ENCODE results near the gene NOL4L.

Gene NOL4L

GRCh38 chr20:32535953-32536823 is 48.9 kb downstream of the NOL4L start:
- H3K4me2 ChIP-seq (ENCODE audit: low read length): peak overlapping the region; percentile 62
- no peaks in the 10 kb centered on the region for H4K20me1 ChIP-seq (ENCODE audit: insufficient read depth, low read length)
- peak overlapping the region; percentile 82 for H3K27ac ChIP-seq (ENCODE audit: low read depth, low read length, poor library complexity, severe bottlenecking)
- no peaks in the 10 kb centered on the region for H3F3A ChIP-seq (ENCODE audit: insufficient read depth, low read length)
- peak overlapping the region; percentile 55 for H3K4me3 ChIP-seq (ENCODE audit: low read depth, low read length, poor library complexity, severe bottlenecking)
- H3K9me2 ChIP-seq (ENCODE audit: low read depth, low read length): no peaks in the 10 kb centered on the region
- H3K79me2 ChIP-seq (ENCODE audit: insufficient read depth, low read length): no peaks in the 10 kb centered on the region
- H3K27me3 ChIP-seq (ENCODE audit: insufficient read depth, low read length): no peaks in the 10 kb centered on the region
- H3K36me3 ChIP-seq (ENCODE audit: insufficient read depth, low read length): no peaks in the 10 kb centered on the region
- peak overlapping the region; percentile 42 for H3K9ac ChIP-seq (ENCODE audit: low read length)
- H2AFZ ChIP-seq (ENCODE audit: low read length): no peak overlapping the region
- peaks cover 53% of the 10 kb centered on the region for H3K4me1 ChIP-seq (ENCODE audit: insufficient read depth, low read length, severe bottlenecking)
- no peaks in the 10 kb centered on the region for H3K9me3 ChIP-seq (ENCODE audit: low read length)
- TF ChIP-seq EZH2 (IDR thresholded peaks at IDR 0.05; ENCODE audit: borderline replicate concordance, low read length) (no peak), CTCF (IDR thresholded peaks at IDR 0.05; ENCODE audit: low read length) (no peak)

DNA sequence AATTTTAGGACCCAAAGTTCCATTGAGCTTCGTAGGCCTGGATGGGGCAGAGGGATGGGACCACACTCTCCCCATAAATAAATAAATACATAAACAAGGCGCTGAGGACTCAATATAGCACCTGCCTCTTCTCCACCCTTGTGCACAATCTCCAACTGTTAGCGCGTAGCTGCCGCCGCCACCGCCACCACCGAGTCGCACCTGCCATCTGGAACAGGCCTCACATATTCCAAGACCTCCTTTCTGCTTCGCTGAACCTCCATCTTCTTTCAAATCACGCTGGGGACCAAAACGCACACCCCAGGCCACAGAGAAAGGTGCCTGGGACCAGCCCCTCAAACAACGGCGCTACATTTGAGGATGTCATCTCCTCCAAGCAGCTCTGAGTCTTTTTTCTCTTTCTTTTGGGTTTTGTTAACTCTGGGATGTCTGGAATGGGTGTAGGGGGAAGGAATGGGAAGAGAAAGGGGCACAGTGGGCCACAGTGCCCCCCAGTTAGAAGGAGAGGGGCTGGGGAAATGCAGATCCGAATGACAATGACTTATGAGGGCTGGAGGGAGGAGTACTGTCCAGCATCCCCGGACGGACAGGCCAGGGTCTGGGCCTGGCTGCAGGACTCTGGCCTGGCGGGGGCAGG is 49.7 kb downstream of the NOL4L start:
- Histone ChIP-seq H3K9ac (ENCODE audit: low read length) (peak overlapping the region; percentile 42), H3K4me1 (ENCODE audit: insufficient read depth, low read length, severe bottlenecking) (peaks cover 53% of the 10 kb centered on the region), H3K27me3 (ENCODE audit: insufficient read depth, low read length) (no peaks in the 10 kb centered on the region), H3K4me2 (ENCODE audit: low read length) (peak overlapping the region; percentile 62), H3K4me3 (ENCODE audit: low read depth, low read length, poor library complexity, severe bottlenecking) (peak overlapping the region; percentile 55), H3F3A (ENCODE audit: insufficient read depth, low read length) (no peaks in the 10 kb centered on the region), H3K9me2 (ENCODE audit: low read depth, low read length) (no peaks in the 10 kb centered on the region), H4K20me1 (ENCODE audit: insufficient read depth, low read length) (no peaks in the 10 kb centered on the region), H3K79me2 (ENCODE audit: insufficient read depth, low read length) (no peaks in the 10 kb centered on the region), H3K36me3 (ENCODE audit: insufficient read depth, low read length) (no peaks in the 10 kb centered on the region), H3K27ac (ENCODE audit: low read depth, low read length, poor library complexity, severe bottlenecking) (peak overlapping the region; percentile 82), H3K9me3 (ENCODE audit: low read length) (no peaks in the 10 kb centered on the region), H2AFZ (ENCODE audit: low read length) (no peak overlapping the region)
- no peak for TF ChIP-seq EZH2 (IDR thresholded peaks at IDR 0.05; ENCODE audit: borderline replicate concordance, low read length)
- no peak for TF ChIP-seq CTCF (IDR thresholded peaks at IDR 0.05; ENCODE audit: low read length)

DNA sequence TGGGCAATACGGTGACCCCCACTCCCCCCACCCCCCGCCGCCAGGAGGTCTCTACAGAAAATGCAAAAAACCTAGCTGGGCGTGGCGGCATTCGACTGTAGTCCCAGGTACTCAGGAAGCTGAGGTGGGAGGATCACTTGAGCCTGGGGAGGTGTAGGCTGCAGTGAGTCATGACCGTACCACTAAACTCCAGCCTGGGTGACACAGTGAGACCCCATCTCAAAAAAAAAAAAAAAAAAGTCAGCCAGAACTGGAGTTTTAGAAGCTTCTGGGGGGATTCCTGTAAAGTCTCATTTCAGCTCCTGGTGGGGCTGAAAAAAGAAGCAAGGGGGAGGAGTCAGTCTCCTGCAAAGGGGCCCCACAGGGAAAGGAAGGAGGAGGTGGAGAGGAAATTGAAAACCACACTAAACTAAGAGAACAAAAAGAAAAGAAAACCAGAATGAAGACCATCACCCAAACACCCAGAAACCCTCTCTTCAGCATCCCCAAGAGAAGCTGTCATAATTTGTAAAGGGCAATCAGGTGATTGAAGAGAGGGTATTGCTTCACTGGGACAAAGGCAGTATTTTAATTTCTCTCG is 50.4 kb downstream of the NOL4L start:
- peak overlapping the region; percentile 82 for H3K27ac ChIP-seq (ENCODE audit: low read depth, low read length, poor library complexity, severe bottlenecking)
- H3K9me3 ChIP-seq (ENCODE audit: low read length): no peaks in the 10 kb centered on the region
- no peak overlapping the region for H2AFZ ChIP-seq (ENCODE audit: low read length)
- H3F3A ChIP-seq (ENCODE audit: insufficient read depth, low read length): no peaks in the 10 kb centered on the region
- H3K4me2 ChIP-seq (ENCODE audit: low read length): peak overlapping the region; percentile 62
- no peak overlapping the region; the same call in 1 of the 2 replicates for H3K9ac ChIP-seq (ENCODE audit: low read length)
- TF ChIP-seq CTCF (IDR thresholded peaks at IDR 0.05; ENCODE audit: low read length) (no peak), EZH2 (IDR thresholded peaks at IDR 0.05; ENCODE audit: borderline replicate concordance, low read length) (no peak)
- no peaks in the 10 kb centered on the region for H3K9me2 ChIP-seq (ENCODE audit: low read depth, low read length)
- H3K79me2 ChIP-seq (ENCODE audit: insufficient read depth, low read length): no peaks in the 10 kb centered on the region
- no peaks in the 10 kb centered on the region for H3K36me3 ChIP-seq (ENCODE audit: insufficient read depth, low read length)
- no peaks in the 10 kb centered on the region for H4K20me1 ChIP-seq (ENCODE audit: insufficient read depth, low read length)
- H3K4me3 ChIP-seq (ENCODE audit: low read depth, low read length, poor library complexity, severe bottlenecking): peak overlapping the region; percentile 55
- H3K27me3 ChIP-seq (ENCODE audit: insufficient read depth, low read length): no peaks in the 10 kb centered on the region
- H3K4me1 ChIP-seq (ENCODE audit: insufficient read depth, low read length, severe bottlenecking): peaks cover 48% of the 10 kb centered on the region
